ENCODE measurements around the gene COIL. TPM values are rescaled to one million over a fixed set of nuclear protein-coding genes. Genes with fewer than 3 reads are reported as not detected.

COIL gene
- total RNA-seq, 2 experiments from 2014 or later: 19.4 to 20.3 TPM

GRCh38 chr17:56992364-56992763 is 31.5 kb upstream of the COIL start:
- Histone ChIP-seq H3K36me3 (ENCODE audit: insufficient read depth, low read length) (peaks cover 31% of the 10 kb centered on the region), H3K9me3 (ENCODE audit: control insufficient read depth in 1 of 2, insufficient read depth in 1 of 2, low read length in 2 of 2) (no peaks in the 10 kb centered on the region), H3K4me1 (ENCODE audit: insufficient read depth, low read length) (no peaks in the 10 kb centered on the region), H3K27me3 (ENCODE audit: control insufficient read depth in 1 of 2, insufficient read depth in 2 of 2, low read length in 2 of 2) (no peaks in the 10 kb centered on the region), H3K4me3 (ENCODE audit: low read length) (no peak overlapping the region), H3K27ac (ENCODE audit: low read depth in 1 of 2, low read length in 2 of 2) (no peak overlapping the region)
- TF ChIP-seq CTCF (IDR thresholded peaks at IDR 0.05): no peak
- POLR2A ChIA-PET: no interaction called here
- DNase-seq: no peak
- no peaks in the 10 kb centered on the region for H3K4me1 Mint-ChIP-seq (ENCODE audit: low read depth)
- no peak overlapping the region for H3K4me3 Mint-ChIP-seq
- no peaks in the 10 kb centered on the region for H3K9me3 Mint-ChIP-seq
- H3K27ac Mint-ChIP-seq: no peak overlapping the region
- no peaks in the 10 kb centered on the region for H3K27me3 Mint-ChIP-seq
- peaks cover 57% of the 10 kb centered on the region for H3K36me3 Mint-ChIP-seq (ENCODE audit: low read depth)
- no peak for ATAC-seq (ENCODE audit: poor library complexity)
- CTCF ChIA-PET: no interaction called here
- intact Hi-C loops (cut with DNase I, micrococcal nuclease): no loop called here

- POLR2A ChIA-PET: no interaction called here
- Histone ChIP-seq H3K4me1 (ENCODE audit: insufficient read depth, low read length) (no peaks in the 10 kb centered on the region), H3K4me3 (ENCODE audit: low read length) (no peak overlapping the region), H3K9me3 (ENCODE audit: control insufficient read depth in 1 of 2, insufficient read depth in 1 of 2, low read length in 2 of 2) (no peaks in the 10 kb centered on the region), H3K27ac (ENCODE audit: low read depth in 1 of 2, low read length in 2 of 2) (no peak overlapping the region), H3K27me3 (ENCODE audit: control insufficient read depth in 1 of 2, insufficient read depth in 2 of 2, low read length in 2 of 2) (no peaks in the 10 kb centered on the region), H3K36me3 (ENCODE audit: insufficient read depth, low read length) (peaks cover 26% of the 10 kb centered on the region)
- no peaks in the 10 kb centered on the region for H3K27me3 Mint-ChIP-seq
- ATAC-seq (ENCODE audit: poor library complexity) (no peak), DNase-seq (no peak)
- H3K27ac Mint-ChIP-seq: no peak overlapping the region
- no peaks in the 10 kb centered on the region for H3K4me1 Mint-ChIP-seq (ENCODE audit: low read depth)
- intact Hi-C loops (cut with DNase I, micrococcal nuclease): no loop called here
- no peak overlapping the region for H3K4me3 Mint-ChIP-seq
- no peak for TF ChIP-seq CTCF (IDR thresholded peaks at IDR 0.05)
- CTCF ChIA-PET: no interaction called here
- H3K36me3 Mint-ChIP-seq (ENCODE audit: low read depth): peaks cover 63% of the 10 kb centered on the region
- H3K9me3 Mint-ChIP-seq: no peaks in the 10 kb centered on the region
Observed at GRCh38 chr17:56988901-56989572, 28.2 kb upstream of the COIL start.

GRCh38 chr17:56987283-56987834 is 26.5 kb upstream of the COIL start:
- POLR2A ChIA-PET: no interaction called here
- TF ChIP-seq CTCF (IDR thresholded peaks at IDR 0.05): no peak
- no peaks in the 10 kb centered on the region for H3K4me1 ChIP-seq (ENCODE audit: insufficient read depth, low read length)
- no peak overlapping the region for H3K27ac Mint-ChIP-seq
- H3K9me3 Mint-ChIP-seq: no peaks in the 10 kb centered on the region
- intact Hi-C loops (cut with DNase I, micrococcal nuclease): no loop called here
- no peaks in the 10 kb centered on the region for H3K4me1 Mint-ChIP-seq (ENCODE audit: low read depth)
- DNase-seq (no peak), ATAC-seq (ENCODE audit: poor library complexity) (no peak)
- H3K9me3 ChIP-seq (ENCODE audit: control insufficient read depth in 1 of 2, insufficient read depth in 1 of 2, low read length in 2 of 2): no peaks in the 10 kb centered on the region
- no peaks in the 10 kb centered on the region for H3K27me3 ChIP-seq (ENCODE audit: control insufficient read depth in 1 of 2, insufficient read depth in 2 of 2, low read length in 2 of 2)
- H3K27me3 Mint-ChIP-seq: no peaks in the 10 kb centered on the region
- H3K4me3 Mint-ChIP-seq: no peak overlapping the region
- no peak overlapping the region for H3K4me3 ChIP-seq (ENCODE audit: low read length)
- peaks cover 24% of the 10 kb centered on the region for H3K36me3 ChIP-seq (ENCODE audit: insufficient read depth, low read length)
- CTCF ChIA-PET: no interaction called here
- H3K27ac ChIP-seq (ENCODE audit: low read depth in 1 of 2, low read length in 2 of 2): no peak overlapping the region
- peaks cover 58% of the 10 kb centered on the region for H3K36me3 Mint-ChIP-seq (ENCODE audit: low read depth)

Measured in CD4-positive, alpha-beta T cell (primary cell).